HEK293 (cell line): Measurements from ENCODE around the gene MGAT5B.

ENCODE experiments used
- MYNN ChIP-seq: fragments of 450-650 bp; formaldehyde crosslinking; IDR thresholded peaks from 2 replicates; pipeline ENCODE4 v1.5.1; 2016; ENCODE audit warnings: missing biosample characterization, missing genetic modification characterization, borderline replicate concordance
- TCF7L2 ChIP-seq: IDR thresholded peaks from 2 replicates; pipeline ENCODE4 v1.6.1; 2011; ENCODE audit warnings: low read depth, mild to moderate bottlenecking, inconsistent platforms, low read length, moderate library complexity, borderline replicate concordance
- TRIM28 ChIP-seq: IDR thresholded peaks from 2 replicates; pipeline ENCODE4 v1.6.1; 2011; ENCODE audit warnings: low read length, control low read depth, borderline replicate concordance
- YY1 ChIP-seq: fragments of 450-650 bp; formaldehyde crosslinking; IDR thresholded peaks from 2 replicates; pipeline ENCODE4 v1.5.1; 2018; ENCODE audit warnings: missing biosample characterization, missing genetic modification characterization
- ZNF10 ChIP-seq: fragments of 450-650 bp; formaldehyde crosslinking; IDR thresholded peaks from 2 replicates; pipeline ENCODE4 v1.5.1; 2017; ENCODE audit warnings: missing biosample characterization, missing genetic modification characterization
- ZNF221 ChIP-seq: fragments of 450-650 bp; formaldehyde crosslinking; IDR thresholded peaks from 2 replicates; pipeline ENCODE4 v1.5.1; 2017; ENCODE audit warnings: missing biosample characterization, missing genetic modification characterization, borderline replicate concordance
- ZNF292 ChIP-seq: fragments of 450-650 bp; formaldehyde crosslinking; IDR thresholded peaks from 2 replicates; pipeline ENCODE4 v1.5.1; 2016; ENCODE audit warnings: low read depth, missing biosample characterization, missing genetic modification characterization, borderline replicate concordance
- ZNF423 ChIP-seq: fragments of 450-650 bp; formaldehyde crosslinking; IDR thresholded peaks from 2 replicates; pipeline ENCODE4 v1.5.1; 2016; ENCODE audit warnings: missing biosample characterization, missing genetic modification characterization
- ZNF510 ChIP-seq: fragments of 450-650 bp; formaldehyde crosslinking; IDR thresholded peaks from 2 replicates; pipeline ENCODE4 v1.5.1; 2018; ENCODE audit warnings: mild to moderate bottlenecking, missing genetic modification characterization, missing biosample characterization; ENCODE audit not compliant: insufficient replicate concordance
- ZNF521 ChIP-seq: fragments of 450-650 bp; formaldehyde crosslinking; IDR thresholded peaks from 2 replicates; pipeline ENCODE4 v1.5.1; 2017; ENCODE audit warnings: missing biosample characterization, mild to moderate bottlenecking, missing genetic modification characterization
- ZSCAN16 ChIP-seq: fragments of 450-650 bp; formaldehyde crosslinking; IDR thresholded peaks from 2 replicates; pipeline ENCODE4 v1.5.1; 2016; ENCODE audit warnings: missing biosample characterization, missing genetic modification characterization
- TF ChIP-seq, protein P1 (sequence below): fragments of 450-650 bp; formaldehyde crosslinking; IDR thresholded peaks from 2 replicates; pipeline ENCODE4 v1.5.1; 2016; ENCODE audit warnings: missing biosample characterization, missing genetic modification characterization
- TF ChIP-seq, protein P2 (sequence below): fragments of 450-650 bp; formaldehyde crosslinking; IDR thresholded peaks from 2 replicates; pipeline ENCODE4 v1.5.1; 2017; ENCODE audit warnings: missing biosample characterization, missing genetic modification characterization

DNA sequence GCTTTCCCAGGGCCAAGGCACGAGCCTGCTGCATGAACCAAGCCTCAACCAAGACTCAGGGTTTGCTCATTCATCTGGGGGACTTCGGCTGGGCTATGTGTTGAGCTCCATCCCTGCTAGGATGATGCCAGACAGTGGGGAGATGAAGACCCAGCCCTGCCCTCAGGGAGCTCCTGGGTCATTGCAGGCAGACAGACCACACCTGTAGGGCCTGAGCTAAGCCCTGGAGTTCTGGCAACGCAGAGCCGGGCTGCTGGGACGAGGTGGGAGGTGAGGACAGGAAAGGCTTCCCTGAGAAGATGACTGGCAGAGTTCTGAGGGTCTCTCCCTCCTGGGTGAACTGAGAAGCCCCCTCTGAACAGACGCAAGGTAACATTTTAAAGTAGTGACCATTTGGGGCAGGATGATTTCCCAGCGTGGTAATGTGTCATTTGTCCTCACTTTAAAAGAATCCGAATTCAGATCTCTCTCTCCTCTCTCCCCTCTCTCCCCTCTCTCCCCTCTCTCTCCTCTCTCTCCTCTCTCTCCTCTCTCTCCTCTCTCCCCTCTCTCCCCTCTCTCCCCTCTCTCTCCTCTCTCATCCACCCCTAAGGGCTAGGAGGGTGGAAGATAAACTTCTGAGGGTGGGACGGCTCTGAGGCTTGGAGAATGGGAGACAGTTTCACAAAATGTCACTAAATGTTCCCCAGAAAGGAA lies 98.4 kb downstream of the MGAT5B start:
- TF ChIP-seq TCF7L2: no peak
- no peak for TF ChIP-seq ZNF221
- TF ChIP-seq, protein P1, sequence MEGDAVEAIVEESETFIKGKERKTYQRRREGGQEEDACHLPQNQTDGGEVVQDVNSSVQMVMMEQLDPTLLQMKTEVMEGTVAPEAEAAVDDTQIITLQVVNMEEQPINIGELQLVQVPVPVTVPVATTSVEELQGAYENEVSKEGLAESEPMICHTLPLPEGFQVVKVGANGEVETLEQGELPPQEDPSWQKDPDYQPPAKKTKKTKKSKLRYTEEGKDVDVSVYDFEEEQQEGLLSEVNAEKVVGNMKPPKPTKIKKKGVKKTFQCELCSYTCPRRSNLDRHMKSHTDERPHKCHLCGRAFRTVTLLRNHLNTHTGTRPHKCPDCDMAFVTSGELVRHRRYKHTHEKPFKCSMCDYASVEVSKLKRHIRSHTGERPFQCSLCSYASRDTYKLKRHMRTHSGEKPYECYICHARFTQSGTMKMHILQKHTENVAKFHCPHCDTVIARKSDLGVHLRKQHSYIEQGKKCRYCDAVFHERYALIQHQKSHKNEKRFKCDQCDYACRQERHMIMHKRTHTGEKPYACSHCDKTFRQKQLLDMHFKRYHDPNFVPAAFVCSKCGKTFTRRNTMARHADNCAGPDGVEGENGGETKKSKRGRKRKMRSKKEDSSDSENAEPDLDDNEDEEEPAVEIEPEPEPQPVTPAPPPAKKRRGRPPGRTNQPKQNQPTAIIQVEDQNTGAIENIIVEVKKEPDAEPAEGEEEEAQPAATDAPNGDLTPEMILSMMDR (tag by site-specific recombination): no peak
- no peak for TF ChIP-seq ZSCAN16
- TF ChIP-seq, protein P2, sequence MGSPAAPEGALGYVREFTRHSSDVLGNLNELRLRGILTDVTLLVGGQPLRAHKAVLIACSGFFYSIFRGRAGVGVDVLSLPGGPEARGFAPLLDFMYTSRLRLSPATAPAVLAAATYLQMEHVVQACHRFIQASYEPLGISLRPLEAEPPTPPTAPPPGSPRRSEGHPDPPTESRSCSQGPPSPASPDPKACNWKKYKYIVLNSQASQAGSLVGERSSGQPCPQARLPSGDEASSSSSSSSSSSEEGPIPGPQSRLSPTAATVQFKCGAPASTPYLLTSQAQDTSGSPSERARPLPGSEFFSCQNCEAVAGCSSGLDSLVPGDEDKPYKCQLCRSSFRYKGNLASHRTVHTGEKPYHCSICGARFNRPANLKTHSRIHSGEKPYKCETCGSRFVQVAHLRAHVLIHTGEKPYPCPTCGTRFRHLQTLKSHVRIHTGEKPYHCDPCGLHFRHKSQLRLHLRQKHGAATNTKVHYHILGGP: no peak
- TF ChIP-seq ZNF292 (tag by site-specific recombination): no peak
- TF ChIP-seq ZNF423 (tag by site-specific recombination): no peak
- TF ChIP-seq MYNN (tag by site-specific recombination): no peak
- TF ChIP-seq ZNF510 (tag by site-specific recombination): no peak
- TF ChIP-seq YY1 (tag by site-specific recombination): no peak
- no peak for TF ChIP-seq ZNF10 (tag by site-specific recombination)
- TF ChIP-seq ZNF521 (tag by site-specific recombination): no peak
- TF ChIP-seq TRIM28: no peak
